CD4-positive, alpha-beta T cell treated with Interleukin-21 for 1 hour (primary cell): ENCODE results near the gene ROCK1.
"Not testable (repeated sequence)": the region's sequence is repeated elsewhere in the genome, so short reads cannot be mapped to it uniquely, and the experiment has no call there.

Source experiments
- DNase-seq: peaks from one replicate; pipeline ENCODE4 v3.0.0-alpha.2; 2020

Gene ROCK1

GRCh38 chr18:21049306-21049705 is 62.3 kb downstream of the ROCK1 start:
- no peak for DNase-seq

- DNase-seq = no peak
These were observed 64.5 kb downstream of the ROCK1 start for GRCh38 chr18:21047126-21047525.

- DNase-seq = no peak
These were observed 71.1 kb downstream of the ROCK1 start for GRCh38 chr18:21040466-21040865.

- DNase-seq = no peak
These were observed 73.4 kb downstream of the ROCK1 start for GRCh38 chr18:21038201-21038600.

GRCh38 chr18:21031845-21032244 is 79.8 kb downstream of the ROCK1 start:
- no peak for DNase-seq

GRCh38 chr18:21018257-21018656 is 93.4 kb downstream of the ROCK1 start:
- DNase-seq = not testable (repeated sequence)

- no peak for DNase-seq
These were observed 99.3 kb downstream of the ROCK1 start for GRCh38 chr18:21012308-21012707.

- DNase-seq = no peak
These were observed 106.9 kb downstream of the ROCK1 start for GRCh38 chr18:21004726-21005125.

GRCh38 chr18:21000667-21001066 is 110.9 kb downstream of the ROCK1 start:
- DNase-seq = no peak

- DNase-seq = no peak
These were observed 114.2 kb downstream of the ROCK1 start for GRCh38 chr18:20997371-20997770.

GRCh38 chr18:20996418-20996817 is 115.2 kb downstream of the ROCK1 start:
- no peak for DNase-seq

GRCh38 chr18:20988726-20989125 is 122.9 kb downstream of the ROCK1 start:
- DNase-seq = no peak

- no peak for DNase-seq
These were observed 136.5 kb downstream of the ROCK1 start for GRCh38 chr18:20975077-20975476.

GRCh38 chr18:20971886-20972267 is 139.7 kb downstream of the ROCK1 start:
- peak; percentile 24 for DNase-seq

- DNase-seq = no peak
These were observed 144.8 kb downstream of the ROCK1 start for GRCh38 chr18:20966795-20967194.

- DNase-seq = no peak
These were observed 148.6 kb downstream of the ROCK1 start for GRCh38 chr18:20963027-20963426.

GRCh38 chr18:20960735-20961134 is 150.9 kb downstream of the ROCK1 start:
- DNase-seq = no peak

- not testable (repeated sequence) for DNase-seq
These were observed 160.8 kb downstream of the ROCK1 start for GRCh38 chr18:20950827-20951226.
